Vagina (tissue), 2 donors: ENCODE measurements around the gene ACAN.

Experiments used
- CTCF ChIP-seq, 3 experiments: fragments of 450-650 bp in 2 of 3; fragments of 200-600 bp in 1 of 3; sonication (generic) in 1 of 3; IDR thresholded peaks; one replicate each; pipeline ENCODE4 v1.5.1; 2017 to 2019; ENCODE audit warnings: antibody characterized with exemption in 3 of 3, mild to moderate bottlenecking in 2 of 3, moderate library complexity in 2 of 3
- POLR2A ChIP-seq, 2 donors: fragments of 450-650 bp; IDR thresholded peaks; one replicate each; pipeline ENCODE4 v1.6.1; 2017; ENCODE audit warnings: antibody characterized with exemption in 2 of 2, mild to moderate bottlenecking in 2 of 2, moderate library complexity in 2 of 2
- POLR2AphosphoS5 ChIP-seq, 2 donors: sonication (generic); formaldehyde crosslinking; IDR thresholded peaks; one replicate each; pipeline ENCODE4 v1.9.0; 2017; ENCODE audit warnings: antibody characterized with exemption in 2 of 2, mild to moderate bottlenecking in 2 of 2, low read depth in 1 of 2; ENCODE audit not compliant: insufficient read depth in 1 of 2

DNA sequence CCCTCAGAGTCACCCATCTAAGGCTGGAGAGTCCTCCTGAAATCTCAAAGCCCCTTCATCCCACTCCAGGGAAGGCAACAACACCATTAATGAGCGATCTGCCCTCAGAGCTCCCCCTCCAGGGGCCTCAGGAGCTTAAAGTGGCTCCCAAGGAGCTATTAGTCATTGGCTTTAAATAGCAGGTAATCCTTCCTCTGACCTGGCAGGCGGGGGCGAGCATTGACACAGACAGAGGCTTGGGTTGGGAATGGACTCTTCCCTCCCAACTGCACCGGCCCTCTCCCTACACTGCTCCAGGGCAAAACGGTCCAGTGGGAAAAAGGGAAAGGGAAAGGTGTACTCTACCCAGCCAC is 108.5 kb downstream of the ACAN start:
- TF ChIP-seq CTCF (IDR thresholded peaks at IDR 0.05), result no peak
- peak in 1 of 2 donors; percentile 12 for TF ChIP-seq POLR2AphosphoS5 (IDR thresholded peaks at IDR 0.05; ENCODE audit: insufficient read depth in 1 of 2, low read depth in 1 of 2)
- no peak for TF ChIP-seq POLR2A (IDR thresholded peaks at IDR 0.05)
